Measurements from ENCODE around the gene ULK1. TPM values are rescaled to one million over a fixed set of nuclear protein-coding genes. Genes with fewer than 3 reads are reported as not detected.

ULK1 gene
- 23.2 TPM for polyA plus RNA-seq (2013, experiment 1 of 2)
- 27.8 TPM for polyA plus RNA-seq (2013, experiment 2 of 2)

- Histone ChIP-seq H3K4me3 (ENCODE audit: low read length) (peak within 1 kb of the TSS; percentile 73), H3K27me3 (ENCODE audit: insufficient read depth, low read length) (no peaks in the 10 kb centered on the region), H3K27ac (ENCODE audit: low read depth, low read length) (peak within 1 kb of the TSS; percentile 76; the same call in 1 of the 2 replicates), H3K9ac (ENCODE audit: low read depth, low read length) (peak within 1 kb of the TSS; percentile 77), H3K9me3 (ENCODE audit: insufficient read depth, low read depth, low read length) (no peaks in the 10 kb centered on the region), H3K36me3 (ENCODE audit: insufficient read depth, low read length) (peaks cover 10% of the 10 kb centered on the region), H3K4me1 (ENCODE audit: insufficient read depth, low read length) (peaks cover 5% of the 10 kb centered on the region; the same call in 1 of the 2 replicates)
- WGBS: under 1% methylated on average over 52 of the region's 64 CpGs
These were observed at the start of gene ULK1 for GRCh38 chr12:131894313-131894860. Gene ULK1 (plus strand): TSS chr12:131894622. CDS start chr12:131895002, 380 bp downstream.

- Histone ChIP-seq H3K36me3 (ENCODE audit: insufficient read depth, low read length) (peaks cover 20% of the 10 kb centered on the region), H3K4me1 (ENCODE audit: insufficient read depth, low read length) (no peaks in the 10 kb centered on the region), H3K27ac (ENCODE audit: low read depth, low read length) (no peak overlapping the region), H3K9me3 (ENCODE audit: insufficient read depth, low read depth, low read length) (no peaks in the 10 kb centered on the region), H3K9ac (ENCODE audit: low read depth, low read length) (no peak overlapping the region), H3K4me3 (ENCODE audit: low read length) (no peak overlapping the region), H3K27me3 (ENCODE audit: insufficient read depth, low read length) (no peaks in the 10 kb centered on the region)
- 96% methylated on average over 25 of the region's 25 CpGs for WGBS
These were observed 49.8 kb upstream of the ULK1 start for GRCh38 chr12:131844656-131845055.

- no peak overlapping the region for H3K9ac ChIP-seq (ENCODE audit: low read depth, low read length)
- peaks cover 20% of the 10 kb centered on the region for H3K36me3 ChIP-seq (ENCODE audit: insufficient read depth, low read length)
- no peak overlapping the region for H3K4me3 ChIP-seq (ENCODE audit: low read length)
- H3K4me1 ChIP-seq (ENCODE audit: insufficient read depth, low read length): no peaks in the 10 kb centered on the region
- H3K9me3 ChIP-seq (ENCODE audit: insufficient read depth, low read depth, low read length): no peaks in the 10 kb centered on the region
- no peak overlapping the region for H3K27ac ChIP-seq (ENCODE audit: low read depth, low read length)
- WGBS: 95% methylated on average over 29 of the region's 29 CpGs
- H3K27me3 ChIP-seq (ENCODE audit: insufficient read depth, low read length): no peaks in the 10 kb centered on the region
These were observed 49.3 kb upstream of the ULK1 start for GRCh38 chr12:131845121-131845520.

GRCh38 chr12:131847456-131847855 lies 47.0 kb upstream of the ULK1 start:
- Histone ChIP-seq H3K27ac (ENCODE audit: low read depth, low read length) (no peak overlapping the region), H3K4me1 (ENCODE audit: insufficient read depth, low read length) (no peaks in the 10 kb centered on the region), H3K27me3 (ENCODE audit: insufficient read depth, low read length) (no peaks in the 10 kb centered on the region), H3K4me3 (ENCODE audit: low read length) (no peak overlapping the region), H3K36me3 (ENCODE audit: insufficient read depth, low read length) (peaks cover 11% of the 10 kb centered on the region), H3K9me3 (ENCODE audit: insufficient read depth, low read depth, low read length) (no peaks in the 10 kb centered on the region), H3K9ac (ENCODE audit: low read depth, low read length) (no peak overlapping the region)
- WGBS: 95% methylated on average over 10 of the region's 10 CpGs

GRCh38 chr12:131848753-131849152 lies 45.7 kb upstream of the ULK1 start:
- no peak overlapping the region for H3K9ac ChIP-seq (ENCODE audit: low read depth, low read length)
- no peak overlapping the region for H3K4me3 ChIP-seq (ENCODE audit: low read length)
- H3K36me3 ChIP-seq (ENCODE audit: insufficient read depth, low read length): peaks cover 11% of the 10 kb centered on the region
- no peaks in the 10 kb centered on the region for H3K27me3 ChIP-seq (ENCODE audit: insufficient read depth, low read length)
- H3K4me1 ChIP-seq (ENCODE audit: insufficient read depth, low read length): no peaks in the 10 kb centered on the region
- H3K27ac ChIP-seq (ENCODE audit: low read depth, low read length): no peak overlapping the region
- WGBS: 95% methylated on average over 24 of the region's 24 CpGs
- no peaks in the 10 kb centered on the region for H3K9me3 ChIP-seq (ENCODE audit: insufficient read depth, low read depth, low read length)

GRCh38 chr12:131849700-131850553 lies 44.5 kb upstream of the ULK1 start:
- H3K27me3 ChIP-seq (ENCODE audit: insufficient read depth, low read length): no peaks in the 10 kb centered on the region
- no peak overlapping the region for H3K27ac ChIP-seq (ENCODE audit: low read depth, low read length)
- H3K4me3 ChIP-seq (ENCODE audit: low read length): no peak overlapping the region
- no peaks in the 10 kb centered on the region for H3K4me1 ChIP-seq (ENCODE audit: insufficient read depth, low read length)
- peaks cover 5% of the 10 kb centered on the region; the same call in 1 of the 2 replicates for H3K36me3 ChIP-seq (ENCODE audit: insufficient read depth, low read length)
- H3K9me3 ChIP-seq (ENCODE audit: insufficient read depth, low read depth, low read length): no peaks in the 10 kb centered on the region
- 93% methylated on average over 47 of the region's 47 CpGs for WGBS
- H3K9ac ChIP-seq (ENCODE audit: low read depth, low read length): no peak overlapping the region

GRCh38 chr12:131850856-131851559 lies 43.4 kb upstream of the ULK1 start:
- Histone ChIP-seq H3K36me3 (ENCODE audit: insufficient read depth, low read length) (no peaks in the 10 kb centered on the region), H3K4me1 (ENCODE audit: insufficient read depth, low read length) (no peaks in the 10 kb centered on the region), H3K9me3 (ENCODE audit: insufficient read depth, low read depth, low read length) (no peaks in the 10 kb centered on the region), H3K9ac (ENCODE audit: low read depth, low read length) (no peak overlapping the region), H3K27me3 (ENCODE audit: insufficient read depth, low read length) (0 out of 2 replicates have a peak, but pooled peaks cover under 1% of the 10 kb centered on the region), H3K27ac (ENCODE audit: low read depth, low read length) (no peak overlapping the region), H3K4me3 (ENCODE audit: low read length) (no peak overlapping the region)
- WGBS: 85% methylated on average over 41 of the region's 41 CpGs

- Histone ChIP-seq H3K4me1 (ENCODE audit: insufficient read depth, low read length) (no peaks in the 10 kb centered on the region), H3K27ac (ENCODE audit: low read depth, low read length) (no peak overlapping the region), H3K9ac (ENCODE audit: low read depth, low read length) (no peak overlapping the region; the same call in 1 of the 2 replicates), H3K27me3 (ENCODE audit: insufficient read depth, low read length) (peaks cover 6% of the 10 kb centered on the region; the same call in 1 of the 2 replicates), H3K36me3 (ENCODE audit: insufficient read depth, low read length) (no peaks in the 10 kb centered on the region), H3K4me3 (ENCODE audit: low read length) (no peak overlapping the region), H3K9me3 (ENCODE audit: insufficient read depth, low read depth, low read length) (no peaks in the 10 kb centered on the region)
- 94% methylated on average over 37 of the region's 37 CpGs for WGBS
These were observed 42.5 kb upstream of the ULK1 start for GRCh38 chr12:131851741-131852550.

- Histone ChIP-seq H3K4me3 (ENCODE audit: low read length) (no peak overlapping the region), H3K36me3 (ENCODE audit: insufficient read depth, low read length) (no peaks in the 10 kb centered on the region), H3K4me1 (ENCODE audit: insufficient read depth, low read length) (no peaks in the 10 kb centered on the region), H3K27ac (ENCODE audit: low read depth, low read length) (no peak overlapping the region), H3K9me3 (ENCODE audit: insufficient read depth, low read depth, low read length) (no peaks in the 10 kb centered on the region), H3K9ac (ENCODE audit: low read depth, low read length) (no peak overlapping the region; the same call in 1 of the 2 replicates), H3K27me3 (ENCODE audit: insufficient read depth, low read length) (peaks cover 6% of the 10 kb centered on the region; the same call in 1 of the 2 replicates)
- WGBS: 84% methylated on average over 24 of the region's 24 CpGs
These were observed 41.7 kb upstream of the ULK1 start for GRCh38 chr12:131852551-131853299.

All from HUES64 (cell line).